Keratinocyte (primary cell): ENCODE results near the gene TMEM220.

Experiments
- CTCF ChIP-seq, 3 experiments: IDR thresholded peaks in 1 of 3; conservative IDR thresholded peaks in 1 of 3; optimal IDR thresholded peaks in 1 of 3; 2 replicates in 2 of 3; 3 replicates in 1 of 3; pipeline versions ENCODE3 to v1.5.1; 2011; ENCODE audit warnings: low read length in 3 of 3, mild to moderate bottlenecking in 3 of 3, moderate library complexity in 2 of 3, control low read depth in 1 of 3, inconsistent platforms in 1 of 3; ENCODE audit not compliant: insufficient read depth in 2 of 3; ENCODE audit errors: extremely low read depth in 1 of 3
- EZH2 ChIP-seq: IDR thresholded peaks from one replicate; pipeline ENCODE4 v1.6.1; 2012; ENCODE audit warnings: inconsistent platforms, mild to moderate bottlenecking, low read length, moderate library complexity

- TF ChIP-seq CTCF (optimal IDR thresholded peaks at IDR 0.05 in 1 of 3, IDR thresholded peaks at IDR 0.05 in 1 of 3, conservative IDR thresholded peaks at IDR 0.05 in 1 of 3; ENCODE audit: extremely low read depth in 1 of 3, insufficient read depth in 2 of 3, low read length in 3 of 3) (no peak), EZH2 (no peak)
These were observed 55.1 kb downstream of the TMEM220 start for GRCh38 chr17:10674704-10675103.
